ELF-1 (cell line): ENCODE measurements around the gene FMO3.

ENCODE experiments used
- DNase-seq: peaks from one replicate; pipeline ENCODE4 v3.0.0-alpha.2; 2016; ENCODE audit warnings: low read depth, low spot score

FMO3 gene

DNA sequence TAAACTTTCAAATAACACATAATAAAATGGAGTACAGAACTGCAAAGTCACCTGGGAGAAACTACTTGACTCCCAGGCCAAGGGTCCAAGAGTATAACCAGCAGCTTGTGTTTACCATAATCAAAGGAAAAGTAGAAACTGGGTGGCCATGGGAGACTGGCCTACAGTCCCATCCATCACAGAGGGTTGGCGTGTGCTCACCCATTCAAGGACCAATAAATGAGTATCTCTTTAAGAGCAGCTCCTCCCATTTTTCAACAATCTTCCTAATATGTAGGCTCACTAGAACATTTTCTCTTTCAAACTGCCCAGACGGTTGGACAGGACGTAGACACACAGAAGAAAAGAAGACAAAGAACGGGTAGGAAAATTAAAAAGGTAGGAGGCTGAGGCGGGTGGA, at the start of gene FMO3:
Gene FMO3, plus strand, starts transcription at position 302 of the 400 bp plus-strand sequence. CDS start 1,754 bp downstream, outside the sequence.
- DNase-seq: no peak

DNA sequence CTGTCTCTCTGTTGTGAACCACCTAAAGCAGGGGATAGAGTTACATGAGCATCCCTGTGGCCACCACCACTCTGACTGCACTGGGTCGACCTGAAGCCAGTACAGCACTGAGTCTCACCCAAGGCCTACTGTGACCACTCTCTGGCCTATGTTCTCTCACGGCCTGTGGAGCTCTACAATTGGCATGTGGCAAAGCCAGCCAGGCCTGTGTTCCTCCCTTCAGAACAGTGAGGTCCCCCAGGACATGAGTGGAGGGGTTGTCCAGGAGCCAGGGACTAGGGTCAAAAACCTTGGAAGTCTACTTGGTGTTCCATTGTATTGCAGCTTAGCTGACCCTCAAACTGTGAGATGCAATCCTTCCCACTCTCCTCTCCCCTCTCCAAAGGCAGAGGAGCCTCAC, 42.7 kb upstream of the FMO3 start:
- DNase-seq: no peak

DNA sequence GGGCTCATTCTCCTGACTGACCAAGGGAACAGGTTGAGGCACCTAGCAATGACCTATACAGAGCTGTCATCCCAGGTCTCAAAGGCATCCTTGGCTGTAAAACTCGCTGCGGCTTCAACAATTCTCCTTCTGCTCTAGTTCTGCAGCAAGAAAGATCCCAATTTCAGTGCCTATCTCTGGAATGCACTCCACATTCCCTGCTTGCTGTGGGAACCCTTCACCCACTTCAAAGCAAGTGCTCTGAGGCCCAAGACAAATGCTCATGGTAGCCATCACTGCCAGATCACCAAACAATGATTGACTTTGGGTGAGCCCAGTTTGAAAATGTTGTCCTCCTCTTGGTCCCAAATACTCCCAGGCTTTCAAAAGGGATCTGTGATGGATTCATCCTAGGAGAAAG, 37.7 kb upstream of the FMO3 start:
- DNase-seq: no peak

DNA sequence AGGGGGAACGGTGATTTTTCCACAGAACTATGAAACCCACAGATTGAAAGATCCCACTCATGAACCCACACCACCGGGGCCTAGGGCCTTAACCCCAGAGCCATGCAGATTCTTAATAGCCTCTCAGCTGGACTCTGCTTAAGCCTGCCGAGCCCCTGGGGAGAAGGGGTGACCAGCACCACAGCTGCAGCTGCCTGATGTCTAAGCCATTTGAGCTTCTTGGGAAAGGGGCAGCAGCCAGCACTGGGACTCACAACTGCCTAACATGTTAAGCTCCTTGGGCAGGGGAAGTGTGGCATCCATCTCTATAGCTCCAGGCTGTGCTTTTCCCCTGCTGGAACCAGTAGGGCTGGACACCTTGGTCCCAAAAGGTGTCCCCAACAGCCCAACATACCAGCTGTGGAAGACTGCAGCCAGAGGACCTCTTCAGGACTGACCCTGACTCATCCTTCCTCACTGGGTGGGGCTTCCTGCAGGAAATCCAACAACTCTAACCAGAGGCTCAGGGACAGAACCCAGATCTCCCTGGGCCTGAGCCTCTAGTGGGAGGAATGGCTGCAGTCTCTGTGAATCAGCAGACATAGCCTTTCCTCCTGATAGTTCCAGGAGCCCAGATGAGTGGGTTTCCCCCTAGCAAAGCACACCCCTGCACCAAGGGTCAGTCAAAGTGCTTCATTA, 34.6 kb upstream of the FMO3 start:
- DNase-seq: peak; percentile 1

DNA sequence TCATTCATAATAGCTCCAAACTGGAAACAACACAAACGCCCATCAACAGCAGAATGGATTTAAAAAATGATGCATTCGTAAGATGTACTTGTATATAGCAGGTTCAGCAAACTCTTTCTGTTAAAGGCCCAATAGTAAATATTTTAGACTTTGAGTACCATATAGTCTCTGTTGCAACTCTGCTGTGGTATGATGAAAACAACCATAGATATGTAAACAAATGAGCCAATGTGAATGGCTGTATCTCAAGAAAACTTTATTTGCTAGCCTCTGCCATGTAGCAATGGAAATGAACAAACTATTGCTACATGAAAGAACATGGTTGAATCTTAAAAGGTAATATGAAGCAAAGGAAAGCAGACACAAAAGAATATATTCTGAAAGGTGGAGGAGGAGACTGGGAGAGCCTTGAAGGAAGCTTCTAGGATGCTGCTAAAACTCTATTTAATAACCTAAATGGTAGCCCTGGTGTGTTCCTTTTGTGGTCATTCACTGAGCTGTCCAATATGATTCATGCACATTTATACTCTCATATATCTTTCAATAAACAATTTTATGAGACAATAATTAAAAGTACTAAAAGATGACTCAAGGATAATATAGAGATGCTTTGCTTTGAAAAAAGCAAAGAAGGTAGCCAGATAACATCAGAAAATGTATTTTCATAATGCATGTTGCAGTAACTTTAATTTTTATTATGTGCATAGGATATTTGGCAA, 29.1 kb upstream of the FMO3 start:
- no peak for DNase-seq

DNA sequence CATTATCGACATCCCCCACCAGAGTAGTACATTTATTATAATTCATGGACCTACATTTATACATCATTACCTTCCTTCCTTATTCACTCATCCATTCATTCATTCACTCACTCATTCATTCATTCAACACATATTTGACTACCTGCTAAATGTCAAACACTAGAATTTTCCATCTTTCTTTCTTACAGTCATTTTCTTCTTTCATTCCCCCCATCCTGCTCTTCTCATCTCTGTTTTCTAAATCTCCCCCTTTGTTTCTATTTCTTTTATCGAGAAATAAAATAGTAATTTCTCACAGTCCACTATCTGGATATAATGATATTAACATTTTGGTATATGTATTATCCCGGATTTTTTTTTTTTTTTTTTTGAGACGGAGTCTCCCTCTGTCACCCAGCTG, 27.8 kb upstream of the FMO3 start:
- no peak for DNase-seq

DNA sequence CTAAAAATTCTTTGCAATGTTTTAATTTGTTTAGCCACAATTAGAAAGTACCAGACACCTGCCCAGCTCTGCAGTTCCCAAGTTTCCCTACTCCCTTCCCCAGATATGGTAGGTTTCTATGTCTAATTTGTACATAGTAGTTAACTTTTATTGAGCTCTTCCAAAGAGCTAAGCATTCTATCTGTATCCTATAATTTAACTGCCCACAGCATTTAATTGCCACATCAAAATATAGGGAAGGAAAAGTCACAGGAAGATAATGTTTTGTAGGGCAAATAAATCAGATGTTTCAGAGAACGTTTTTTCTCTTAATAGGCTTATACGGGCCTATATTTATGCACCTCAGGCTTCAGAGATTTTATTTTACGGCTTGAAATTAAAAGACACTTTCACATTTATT, 15.7 kb upstream of the FMO3 start:
- no peak for DNase-seq

DNA sequence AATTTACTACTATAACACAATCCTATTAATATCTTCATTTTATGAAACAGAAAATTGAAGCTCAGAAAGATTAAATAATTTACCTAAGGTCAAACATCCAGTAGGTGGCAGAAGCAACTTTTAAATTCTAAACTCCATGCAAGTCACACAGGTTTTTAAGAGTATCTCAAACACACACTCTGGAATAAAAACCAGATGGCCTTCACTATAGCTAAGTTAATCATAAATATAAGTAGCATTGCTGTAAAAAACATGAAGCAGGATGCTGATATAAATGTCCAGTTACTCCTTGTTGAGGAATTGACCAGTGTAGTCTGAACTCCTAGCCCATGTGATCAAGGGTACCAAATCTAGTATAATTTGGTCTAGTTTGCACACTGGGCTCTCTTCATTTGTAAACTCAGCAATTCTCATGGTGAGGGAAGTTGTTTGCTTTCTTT, 9.4 kb upstream of the FMO3 start:
- DNase-seq: no peak

DNA sequence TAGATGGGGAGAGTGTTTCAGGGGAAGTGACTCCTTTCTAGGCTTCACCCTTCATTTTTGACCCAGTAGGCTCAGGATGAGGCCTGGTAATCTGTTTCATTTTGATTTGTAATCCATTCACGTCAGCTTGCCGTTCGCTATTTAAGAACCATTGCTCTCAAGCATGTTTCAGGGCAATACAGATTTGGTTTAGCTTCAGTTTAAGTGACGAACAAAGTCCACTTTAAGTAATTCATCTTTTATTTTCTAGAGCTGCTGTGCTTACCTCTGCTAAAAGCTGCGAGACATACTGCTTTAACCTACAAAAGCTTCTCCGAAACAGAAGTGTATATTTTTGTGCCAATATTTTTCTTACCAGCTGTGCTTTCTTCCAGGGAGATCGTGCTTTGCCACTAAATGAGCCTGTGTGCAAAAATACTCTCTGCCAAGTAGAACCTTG, 8.9 kb upstream of the FMO3 start:
- no peak for DNase-seq

DNA sequence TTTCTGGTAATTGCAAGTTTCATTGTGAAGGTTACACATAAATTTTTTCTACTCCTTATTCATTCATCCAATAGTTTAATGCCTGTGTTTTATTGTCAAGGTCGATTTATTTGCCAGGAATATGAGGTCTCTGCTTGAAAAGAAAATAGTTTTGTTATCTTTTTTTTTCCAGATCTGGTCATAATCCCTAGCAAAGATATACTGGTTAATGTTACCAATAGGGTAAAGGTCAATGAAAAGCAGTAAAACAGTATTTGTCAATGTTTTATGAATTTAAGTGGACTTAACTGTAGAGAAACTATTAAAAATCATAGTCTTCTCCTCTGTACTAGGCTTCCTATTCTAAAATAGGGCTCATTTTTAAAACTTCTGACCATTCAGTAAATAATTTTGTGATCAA, 8.1 kb upstream of the FMO3 start:
- DNase-seq: no peak

DNA sequence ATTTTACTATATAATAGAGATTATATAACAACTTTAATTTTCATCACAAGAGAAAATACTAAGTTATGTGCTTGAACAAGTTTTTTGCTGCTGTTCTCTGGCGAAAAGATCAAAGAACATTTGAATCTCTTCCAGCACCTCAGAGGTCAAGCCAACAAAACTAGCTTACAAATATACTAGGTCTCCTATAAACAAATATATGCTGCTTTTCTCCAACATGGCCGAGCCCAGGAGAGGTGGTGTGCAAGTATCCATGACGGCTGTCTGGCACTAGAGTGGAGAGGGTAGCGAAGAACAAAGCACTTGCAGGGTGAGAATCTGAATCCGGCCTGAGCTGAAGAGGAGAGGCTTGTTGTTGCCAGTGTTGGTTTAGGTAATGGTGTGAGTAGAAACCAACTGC, 7.5 kb upstream of the FMO3 start:
- no peak for DNase-seq

DNA sequence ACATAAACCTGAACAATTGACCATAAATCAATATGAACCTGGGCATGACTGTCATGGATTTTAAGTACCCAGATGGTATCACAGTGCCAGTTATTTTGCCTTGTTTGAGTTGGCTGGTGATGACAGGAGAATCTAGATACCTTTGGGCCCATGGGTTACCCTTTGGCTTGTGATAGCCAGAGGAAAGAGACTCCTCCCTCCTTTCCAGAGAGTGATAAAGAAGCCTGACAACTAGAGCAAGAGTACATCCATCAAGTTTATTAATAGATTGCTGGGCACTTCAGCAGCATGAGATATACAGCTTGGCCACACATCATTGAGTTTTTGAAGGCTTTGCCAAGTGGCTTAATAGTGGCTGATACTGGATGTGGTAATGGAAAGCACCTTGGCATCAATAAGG, 6.6 kb upstream of the FMO3 start:
- no peak for DNase-seq

DNA sequence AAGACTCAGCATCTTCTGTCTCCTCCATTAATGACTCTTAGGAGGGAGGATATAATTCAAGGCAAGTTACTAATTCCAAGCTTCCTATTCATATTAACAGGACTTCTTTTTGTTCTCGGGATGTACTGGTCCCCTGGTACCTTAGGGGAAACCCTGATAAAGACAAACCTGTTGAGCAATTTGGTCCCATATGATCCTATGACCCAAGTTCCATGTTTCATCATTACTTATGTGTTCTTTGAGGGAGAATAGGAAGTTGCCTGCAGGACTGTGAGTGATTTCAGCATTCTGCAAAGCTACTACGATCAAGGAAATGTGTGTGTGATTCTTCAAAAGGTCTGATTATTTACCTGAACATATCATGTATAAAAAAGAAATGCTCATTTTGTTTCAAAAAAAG, 5.8 kb upstream of the FMO3 start:
- DNase-seq: no peak

DNA sequence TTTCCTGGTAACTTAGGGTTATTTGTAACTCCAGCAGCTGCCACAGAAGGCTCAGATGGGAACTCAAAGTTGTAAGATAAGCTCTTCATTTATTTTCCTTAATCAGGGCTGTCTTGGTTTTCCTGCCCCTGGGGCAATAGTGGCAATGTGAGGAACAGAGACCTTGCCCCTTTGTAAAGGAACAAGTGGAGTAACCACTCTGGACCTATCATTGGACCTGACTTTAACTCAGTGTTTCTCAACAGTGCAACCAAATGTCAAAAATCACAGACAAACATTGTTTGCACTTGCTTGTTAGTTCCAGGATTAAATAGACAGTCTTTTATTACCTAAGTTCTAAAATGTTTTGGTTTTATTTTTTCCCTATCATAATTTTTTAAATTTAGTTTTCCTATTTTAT, 2.8 kb upstream of the FMO3 start:
- no peak for DNase-seq

DNA sequence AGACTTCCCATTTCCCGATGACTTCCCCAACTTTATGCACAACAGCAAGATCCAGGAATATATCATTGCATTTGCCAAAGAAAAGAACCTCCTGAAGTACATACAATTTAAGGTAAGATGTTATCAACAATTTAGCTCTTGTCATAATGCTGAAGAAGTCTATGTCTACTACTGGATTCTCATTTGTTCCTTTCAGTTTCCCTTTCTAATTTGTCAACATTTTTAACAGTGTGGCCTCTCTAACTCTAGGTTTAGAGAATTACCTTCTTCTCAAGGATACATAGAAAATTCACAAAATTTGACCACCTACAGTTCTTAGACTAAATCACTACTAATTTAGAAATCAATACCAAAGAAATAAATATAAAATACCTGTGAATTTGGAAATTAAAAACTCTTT, 13.2 kb downstream of the FMO3 start:
- DNase-seq: no peak

DNA sequence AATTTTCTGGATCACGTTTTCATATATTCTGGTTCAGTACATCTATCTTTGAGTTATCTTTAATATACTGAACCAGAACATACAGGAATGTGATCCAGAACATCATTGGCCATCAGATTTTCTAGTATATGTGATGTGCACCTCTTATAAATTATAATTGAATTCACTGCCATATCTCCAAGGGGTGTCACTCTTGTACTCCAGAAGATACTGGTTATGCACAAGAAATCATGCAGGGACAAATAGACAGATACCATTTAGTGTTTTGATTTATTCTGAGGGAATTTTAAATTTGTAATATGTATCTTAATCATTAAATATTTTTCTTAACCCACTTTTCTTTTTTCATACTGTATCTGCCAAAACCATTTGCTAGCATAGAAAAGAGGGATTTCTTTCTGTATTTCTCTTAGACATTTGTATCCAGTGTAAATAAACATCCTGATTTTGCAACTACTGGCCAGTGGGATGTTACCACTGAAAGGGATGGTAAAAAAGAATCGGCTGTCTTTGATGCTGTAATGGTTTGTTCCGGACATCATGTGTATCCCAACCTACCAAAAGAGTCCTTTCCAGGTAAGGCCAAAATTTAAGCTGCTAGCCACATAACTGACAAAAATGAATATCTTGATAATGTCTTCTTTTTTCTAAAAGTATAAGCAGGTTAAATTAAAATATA, 16.7 kb downstream of the FMO3 start:
- DNase-seq: no peak

DNA sequence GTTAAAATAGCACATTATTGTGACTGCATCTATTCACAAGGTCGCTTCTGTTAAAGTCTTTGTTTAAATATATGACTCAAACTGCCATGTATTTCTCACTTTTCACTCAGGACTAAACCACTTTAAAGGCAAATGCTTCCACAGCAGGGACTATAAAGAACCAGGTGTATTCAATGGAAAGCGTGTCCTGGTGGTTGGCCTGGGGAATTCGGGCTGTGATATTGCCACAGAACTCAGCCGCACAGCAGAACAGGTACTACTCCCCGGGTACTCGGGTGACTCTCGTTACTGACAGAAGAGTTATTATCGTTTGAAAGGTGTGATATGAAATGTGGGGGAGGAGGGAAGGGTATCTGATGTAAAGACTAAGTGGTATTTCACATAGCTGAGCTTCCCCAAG, 17.3 kb downstream of the FMO3 start:
- no peak for DNase-seq

DNA sequence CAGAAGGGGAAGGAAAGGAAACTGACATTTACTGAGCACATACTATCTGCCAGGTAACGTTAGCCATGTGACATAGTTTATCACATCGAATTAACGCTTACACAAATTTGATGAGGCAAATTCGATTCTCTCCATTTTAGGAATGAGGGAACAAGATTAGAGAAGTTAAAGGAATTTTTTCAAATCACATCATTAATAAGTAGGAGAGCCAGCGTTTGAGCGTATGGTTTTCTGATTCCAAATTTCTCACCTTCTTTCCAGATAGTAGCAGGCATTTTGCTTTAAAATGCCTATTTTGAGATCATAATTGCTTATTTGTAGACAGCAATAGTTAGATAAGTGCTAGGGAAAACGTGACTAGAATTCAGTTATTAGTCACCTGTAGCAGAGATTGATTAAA, 19.3 kb downstream of the FMO3 start:
- DNase-seq: no peak

DNA sequence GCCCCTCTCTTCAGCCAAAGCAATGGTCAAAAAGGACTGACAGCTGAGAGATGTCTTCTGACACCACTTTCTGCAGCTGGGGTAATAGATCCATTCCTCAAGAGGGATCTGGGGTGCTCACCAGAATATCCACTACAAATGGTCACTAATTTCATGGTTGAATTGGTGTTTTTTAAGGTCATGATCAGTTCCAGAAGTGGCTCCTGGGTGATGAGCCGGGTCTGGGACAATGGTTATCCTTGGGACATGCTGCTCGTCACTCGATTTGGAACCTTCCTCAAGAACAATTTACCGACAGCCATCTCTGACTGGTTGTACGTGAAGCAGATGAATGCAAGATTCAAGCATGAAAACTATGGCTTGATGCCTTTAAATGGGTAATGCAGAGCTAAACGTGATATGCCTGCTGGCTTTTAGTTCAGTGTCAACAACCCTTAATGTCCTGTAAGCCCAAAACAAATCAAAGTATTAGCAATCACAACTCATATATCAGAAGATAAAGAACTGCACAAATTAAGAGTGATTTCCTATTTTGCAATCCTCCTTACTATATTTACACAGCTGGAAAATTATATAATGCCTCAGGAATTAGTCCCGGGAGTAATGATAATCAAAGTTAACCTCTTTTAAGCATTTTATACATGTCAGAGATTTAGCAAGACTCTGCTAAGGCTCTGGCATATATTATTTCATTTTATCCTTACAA, 20.1 kb downstream of the FMO3 start:
- no peak for DNase-seq

DNA sequence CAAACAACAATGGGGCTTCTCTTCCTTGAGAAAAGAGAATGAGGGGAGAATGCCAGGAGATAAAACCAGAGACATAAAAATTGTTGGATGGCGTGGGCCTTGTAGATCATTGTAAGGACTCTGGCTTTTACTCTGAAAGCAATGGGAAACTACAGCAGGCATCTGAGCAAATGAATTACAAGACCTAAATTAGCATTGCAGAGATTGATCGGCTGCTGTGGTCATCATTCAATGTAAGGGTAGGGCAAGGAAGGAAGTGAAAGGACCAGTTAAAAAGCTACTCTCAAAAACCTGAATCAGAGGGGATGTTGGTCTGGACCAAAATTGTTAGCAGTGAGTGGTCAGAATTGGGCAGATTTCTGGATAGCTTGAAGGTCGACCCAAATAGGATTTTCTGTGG, 21.4 kb downstream of the FMO3 start:
- no peak for DNase-seq

DNA sequence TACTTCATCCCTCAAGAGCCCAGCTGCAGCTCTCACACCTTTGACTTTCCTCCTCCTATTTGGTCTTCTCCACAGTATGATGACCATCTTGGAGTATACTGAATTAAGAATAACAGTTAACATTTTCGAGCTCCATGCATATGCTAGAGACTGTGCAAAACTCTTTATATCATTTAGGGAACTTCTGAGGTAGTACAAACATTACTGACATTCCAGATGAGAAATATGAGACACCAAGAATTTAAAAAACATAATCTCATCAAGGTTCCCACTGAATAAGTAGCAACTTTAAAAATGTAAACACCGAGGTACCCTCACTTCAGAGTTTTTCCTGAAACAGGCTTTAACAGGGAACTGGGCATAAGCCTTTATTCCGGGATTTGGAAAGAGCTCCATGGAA, 22.7 kb downstream of the FMO3 start:
- DNase-seq: no peak

DNA sequence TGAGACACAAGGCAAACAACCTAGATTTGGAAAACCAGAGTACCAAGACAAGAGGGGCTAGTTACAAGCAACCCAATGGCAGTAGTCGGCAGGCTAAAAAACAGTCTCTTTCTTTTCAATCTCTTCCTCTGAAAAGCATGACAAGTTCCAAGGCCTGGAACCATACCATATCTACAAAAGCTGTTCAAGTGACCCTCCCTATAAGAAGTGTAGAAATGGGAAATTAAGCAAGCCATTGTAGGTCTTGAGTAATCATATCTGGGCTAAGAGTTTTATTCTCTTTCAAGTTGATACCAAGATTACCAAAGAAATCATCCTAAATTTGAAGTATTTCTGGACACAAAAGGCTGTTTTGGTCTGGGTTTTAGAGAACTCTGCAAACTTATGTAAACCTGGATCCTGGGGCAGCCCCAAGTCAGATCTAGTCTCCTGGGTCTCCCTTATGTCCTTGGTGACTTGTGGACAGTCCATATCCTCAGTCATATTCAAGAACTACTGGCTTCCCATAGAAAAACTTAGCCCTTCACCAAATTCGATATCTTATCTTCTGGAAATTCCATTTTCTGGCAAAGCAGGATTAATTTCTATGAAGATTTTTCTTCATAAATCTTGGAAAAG, 24.7 kb downstream of the FMO3 start:
- no peak for DNase-seq
